GM18858 (cell line): ENCODE measurements around the gene ANGPTL2.
"Not testable (repeated sequence)": the region's sequence is repeated elsewhere in the genome, so short reads cannot be mapped to it uniquely, and the experiment has no call there.

Experiments used
- ATAC-seq: cut with Tn5 transposase; IDR thresholded peaks from one replicate; pipeline ENCODE4 v1.9.1; 2021; ENCODE audit not compliant: unreplicated experiment

ANGPTL2 gene, protein sequence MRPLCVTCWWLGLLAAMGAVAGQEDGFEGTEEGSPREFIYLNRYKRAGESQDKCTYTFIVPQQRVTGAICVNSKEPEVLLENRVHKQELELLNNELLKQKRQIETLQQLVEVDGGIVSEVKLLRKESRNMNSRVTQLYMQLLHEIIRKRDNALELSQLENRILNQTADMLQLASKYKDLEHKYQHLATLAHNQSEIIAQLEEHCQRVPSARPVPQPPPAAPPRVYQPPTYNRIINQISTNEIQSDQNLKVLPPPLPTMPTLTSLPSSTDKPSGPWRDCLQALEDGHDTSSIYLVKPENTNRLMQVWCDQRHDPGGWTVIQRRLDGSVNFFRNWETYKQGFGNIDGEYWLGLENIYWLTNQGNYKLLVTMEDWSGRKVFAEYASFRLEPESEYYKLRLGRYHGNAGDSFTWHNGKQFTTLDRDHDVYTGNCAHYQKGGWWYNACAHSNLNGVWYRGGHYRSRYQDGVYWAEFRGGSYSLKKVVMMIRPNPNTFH

DNA sequence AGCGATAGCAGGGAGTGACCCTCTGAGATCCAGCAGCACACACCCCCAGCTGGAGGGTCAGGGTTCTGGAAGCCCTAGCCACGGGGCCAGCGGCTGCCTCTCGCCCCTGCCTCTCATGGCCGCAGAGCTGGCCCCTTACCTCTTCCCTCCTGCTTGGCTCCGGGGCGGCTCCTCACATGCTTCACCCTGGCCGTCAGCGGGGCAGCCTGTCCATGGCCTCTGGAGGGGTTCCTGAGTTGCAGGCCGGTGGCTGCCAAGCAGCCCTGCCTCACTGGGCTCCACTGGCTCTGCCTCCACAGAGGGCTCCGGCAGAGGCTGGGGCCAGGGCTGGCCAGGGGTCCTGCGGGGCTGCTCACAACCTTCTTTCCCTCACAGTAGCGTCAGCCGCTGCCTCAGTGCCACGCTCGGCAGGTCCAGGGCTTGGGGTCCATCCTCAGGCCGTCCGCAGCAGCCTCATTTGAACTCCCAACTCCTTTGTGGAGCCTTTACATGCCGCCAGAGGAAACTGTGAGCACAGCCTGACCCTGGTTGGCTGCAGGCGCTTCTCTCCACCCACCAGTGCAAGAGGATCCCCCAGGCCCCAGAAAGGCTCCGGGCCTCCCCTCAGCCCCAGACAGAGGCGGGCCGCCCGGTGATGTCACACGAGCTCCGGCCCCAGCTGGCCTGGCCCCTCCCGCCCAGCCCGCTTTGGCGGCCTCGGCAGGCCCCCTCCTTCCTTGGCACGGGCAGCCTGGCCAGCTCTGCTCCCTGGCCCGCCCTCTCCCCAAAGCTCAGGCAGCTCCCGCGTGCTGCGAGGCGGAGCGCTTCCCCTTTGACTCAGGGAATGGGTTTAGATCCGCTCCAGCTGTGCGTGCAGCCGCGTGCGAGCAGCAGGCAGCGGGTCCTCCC is at the start of gene ANGPTL2:
Gene ANGPTL2 (minus strand): TSS at position 460 of the 888 bp plus-strand sequence. CDS start 13,904 bp downstream, outside the sequence.
- ATAC-seq = no peak

DNA sequence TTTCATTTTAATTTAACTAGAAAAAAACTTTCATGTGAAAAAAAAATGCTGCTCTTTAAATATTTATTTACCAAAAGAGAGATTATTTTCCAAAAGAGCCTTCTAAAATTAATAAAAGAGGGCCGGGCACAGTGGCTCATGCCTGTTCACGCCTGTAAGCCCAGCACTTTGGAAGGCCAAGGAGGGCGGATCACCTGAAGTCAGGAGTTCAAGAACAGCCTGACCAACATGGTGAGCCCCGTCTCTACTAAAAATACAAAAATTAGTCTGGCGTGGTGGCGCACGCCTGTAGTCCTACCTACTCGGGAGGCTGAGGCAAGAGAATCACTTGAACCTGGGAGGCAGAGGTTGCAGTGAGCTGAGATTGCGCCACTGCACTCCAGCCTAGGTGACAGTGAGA is 48.9 kb upstream of the ANGPTL2 start:
- not testable (repeated sequence) for ATAC-seq

DNA sequence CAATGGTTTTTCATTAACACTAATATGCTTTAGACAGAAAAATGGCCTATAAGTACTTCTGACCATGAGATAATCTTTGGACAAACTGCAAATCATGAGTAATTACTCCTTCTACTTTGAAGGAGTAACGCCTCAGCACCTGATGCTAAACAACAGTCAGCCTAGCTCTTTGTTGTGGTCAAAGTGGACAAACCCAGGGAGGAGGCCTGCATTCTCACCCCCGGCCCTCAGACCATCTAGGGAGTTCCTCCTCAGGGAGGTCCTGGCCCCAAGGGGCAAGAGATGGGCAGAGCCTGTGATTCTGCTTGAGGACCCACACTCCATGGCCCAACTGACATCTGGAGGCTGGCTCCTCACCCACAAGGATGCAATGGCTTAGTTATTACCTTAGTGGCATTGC is 48.2 kb upstream of the ANGPTL2 start:
- ATAC-seq = no peak

DNA sequence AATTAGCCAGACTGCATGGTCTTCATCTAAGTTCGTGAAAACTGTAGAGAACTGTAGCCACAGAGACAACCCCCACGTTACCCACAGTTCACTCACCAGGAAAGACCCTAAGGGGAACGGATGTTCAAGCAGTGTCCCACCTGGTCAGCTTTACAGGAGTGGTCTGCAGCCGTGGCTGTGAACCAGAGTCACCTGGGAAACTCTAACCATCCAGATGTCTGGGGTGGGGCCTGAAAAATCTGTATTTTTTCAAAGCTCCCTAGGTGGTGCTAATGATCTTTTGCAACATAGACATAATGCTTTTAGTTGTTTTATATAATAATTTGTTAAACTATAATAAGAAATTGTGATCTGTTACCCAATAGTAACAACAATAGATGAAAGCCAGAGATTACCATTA is 47.7 kb upstream of the ANGPTL2 start:
- no peak for ATAC-seq

DNA sequence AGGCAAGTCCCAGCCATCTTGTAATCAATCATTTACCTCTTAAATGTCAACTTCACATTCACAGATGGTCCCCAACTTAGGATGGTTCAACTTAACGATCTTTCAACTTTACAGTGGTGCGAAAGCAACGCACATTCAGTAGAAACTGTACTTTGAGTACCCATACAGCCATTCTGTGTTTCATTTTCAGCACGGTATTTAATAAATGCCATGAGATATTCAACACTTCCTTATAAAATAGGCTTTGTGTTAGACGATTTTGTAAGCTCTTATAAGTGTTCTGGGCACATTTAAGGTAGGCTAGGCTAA is 47.1 kb upstream of the ANGPTL2 start:
- ATAC-seq = no peak

DNA sequence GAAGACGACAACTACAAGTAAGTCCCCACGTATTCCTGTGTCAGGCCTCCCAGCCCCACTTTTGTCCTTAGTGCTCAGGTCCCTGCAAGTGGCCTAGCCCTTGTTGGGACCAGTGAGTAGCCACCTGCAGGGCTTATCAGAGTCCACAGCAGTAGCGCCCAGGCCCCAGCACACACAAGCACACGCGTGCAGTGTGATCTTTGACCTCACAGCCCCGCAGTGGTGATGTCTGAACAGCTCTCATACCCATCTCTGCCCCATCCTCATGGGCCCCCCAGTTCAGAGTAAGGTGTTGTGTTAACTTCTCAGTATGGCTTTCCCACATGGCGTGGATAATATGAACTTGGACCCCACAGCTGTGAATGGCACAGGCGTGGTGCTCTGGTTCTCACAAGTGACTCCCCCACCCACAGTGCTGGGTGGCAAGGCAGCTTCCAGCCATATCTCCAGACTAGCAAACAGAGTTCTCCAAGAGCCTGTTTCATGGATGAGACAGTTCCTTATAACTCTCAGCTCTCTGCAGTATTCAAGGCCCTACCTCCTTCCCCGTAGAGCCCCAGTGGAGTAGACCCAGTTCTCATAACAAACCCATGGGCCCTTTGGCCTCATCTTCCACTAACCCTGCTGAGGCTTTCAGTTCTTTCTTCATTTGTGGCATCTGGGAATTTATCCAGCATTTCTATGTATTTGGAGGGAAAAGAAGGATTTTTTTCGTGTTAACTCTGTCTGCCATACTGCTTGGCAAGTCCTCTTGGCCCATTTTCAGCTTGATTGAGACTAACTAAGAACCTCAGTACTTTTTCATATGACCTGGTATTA is 46.5 kb upstream of the ANGPTL2 start:
- no peak for ATAC-seq

DNA sequence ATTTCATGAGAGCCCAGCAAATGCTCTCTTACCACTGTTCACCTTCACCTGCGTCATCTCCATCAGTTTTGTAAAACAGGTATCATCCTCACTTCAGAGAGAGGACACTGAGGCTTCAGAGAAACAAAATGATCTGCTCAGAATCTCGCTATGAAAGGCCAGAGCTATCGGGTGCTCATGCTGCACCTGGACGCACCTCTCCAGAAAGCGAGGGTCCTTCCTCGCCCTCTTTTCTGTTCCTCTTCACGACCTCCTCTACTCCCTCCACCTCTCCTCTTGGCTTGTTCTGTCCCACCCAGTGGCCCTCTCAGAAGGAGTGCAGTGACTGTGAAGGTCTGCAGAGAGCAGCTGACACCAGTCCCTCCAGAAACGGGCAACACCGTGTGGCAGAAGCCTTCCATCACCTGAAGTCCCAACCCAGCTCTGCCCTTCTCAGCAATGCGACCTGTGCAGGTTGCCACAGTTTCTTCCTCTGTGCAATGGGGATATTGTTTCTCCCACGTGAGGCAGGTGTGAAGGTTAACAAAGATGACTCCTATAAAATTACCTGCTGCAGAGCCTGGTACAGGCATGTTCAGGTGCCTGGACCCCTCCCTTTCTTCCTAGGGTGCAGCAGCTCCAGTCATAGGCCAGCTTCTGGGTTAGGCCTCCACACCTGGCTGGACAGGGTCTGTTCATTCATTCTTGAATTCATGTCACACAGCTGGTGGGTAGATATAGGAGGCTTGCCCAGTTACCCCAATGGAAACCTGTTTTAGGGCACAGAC is 45.3 kb upstream of the ANGPTL2 start:
- ATAC-seq = no peak

DNA sequence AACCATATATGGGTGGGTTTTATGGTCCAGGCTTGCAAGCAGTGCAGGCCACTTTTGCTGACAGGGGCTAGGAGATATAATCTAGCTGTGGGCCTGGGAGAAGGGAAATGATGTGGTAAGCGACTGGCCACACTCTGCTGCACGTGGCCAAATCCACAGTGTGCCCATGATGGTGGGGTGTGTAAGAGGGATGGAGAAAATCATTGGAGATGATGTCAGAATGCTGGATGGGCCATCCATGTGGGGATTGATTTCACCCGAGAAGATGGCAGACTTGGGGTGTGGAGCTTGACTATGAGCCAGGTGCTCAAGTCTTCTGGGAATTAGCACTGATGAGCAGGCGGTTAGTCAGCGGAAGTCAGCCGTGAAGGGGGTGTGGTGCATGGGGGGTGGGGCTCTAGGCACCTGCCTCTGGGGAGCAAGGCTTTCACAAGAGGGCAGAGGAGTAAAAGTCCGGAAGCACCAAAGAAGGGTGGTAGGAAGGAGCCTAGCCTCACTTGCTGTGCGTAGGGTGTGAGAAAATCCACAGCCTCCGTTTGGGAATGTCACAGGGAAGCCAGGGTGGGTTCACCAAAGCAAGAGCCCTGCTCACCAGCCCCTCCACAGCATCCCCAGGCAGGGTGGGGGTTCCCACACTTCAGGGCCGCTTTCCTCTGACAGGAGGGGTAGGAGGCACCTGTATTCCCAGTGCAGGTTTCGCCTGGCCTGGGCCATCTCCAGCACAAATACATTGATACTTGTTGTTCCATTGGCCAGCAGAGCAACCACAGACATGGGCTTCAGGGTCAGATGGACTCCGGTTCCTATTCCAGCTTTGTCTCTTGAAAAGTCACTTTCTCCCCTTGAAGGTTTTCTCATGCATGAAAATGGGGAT is 44.5 kb upstream of the ANGPTL2 start:
- ATAC-seq = no peak

DNA sequence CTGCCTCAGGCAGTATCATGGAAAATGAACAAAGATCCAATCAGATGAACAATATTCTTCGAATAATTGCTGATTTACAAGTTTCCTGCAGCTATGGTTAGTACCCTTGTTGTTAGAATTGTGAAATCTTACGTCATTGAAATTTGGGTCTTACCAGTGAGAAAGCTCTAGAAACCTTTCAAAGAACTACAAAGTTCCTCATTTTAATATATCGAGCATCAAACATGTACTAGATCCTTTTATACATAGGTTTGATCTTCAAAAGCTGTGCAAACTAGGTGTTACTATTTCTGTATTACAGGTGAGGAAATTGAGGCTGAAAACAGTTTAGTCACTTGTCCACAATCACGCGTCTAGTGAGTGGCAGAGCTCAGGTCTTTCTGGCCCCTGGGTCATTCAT is 43.7 kb upstream of the ANGPTL2 start:
- ATAC-seq = no peak

DNA sequence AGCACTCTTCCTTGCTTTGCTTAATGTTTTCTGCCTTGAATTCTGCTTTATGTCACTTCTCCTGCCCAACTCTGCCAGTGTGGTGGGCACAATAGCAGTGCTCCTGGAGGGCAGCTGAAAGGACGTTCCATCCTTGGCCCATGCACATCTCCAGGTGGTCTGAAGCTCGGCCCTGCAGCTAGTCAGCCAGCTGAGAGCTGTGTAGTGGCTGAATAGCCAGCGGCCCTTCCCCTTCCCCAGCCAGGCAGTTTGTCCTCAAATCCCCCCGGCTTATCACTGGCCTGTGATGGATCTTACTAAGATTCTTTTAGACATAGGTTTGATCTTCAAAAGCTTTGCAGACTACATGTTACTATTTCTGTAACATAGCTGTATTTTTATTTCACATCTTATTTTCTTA is 42.7 kb upstream of the ANGPTL2 start:
- no peak for ATAC-seq

DNA sequence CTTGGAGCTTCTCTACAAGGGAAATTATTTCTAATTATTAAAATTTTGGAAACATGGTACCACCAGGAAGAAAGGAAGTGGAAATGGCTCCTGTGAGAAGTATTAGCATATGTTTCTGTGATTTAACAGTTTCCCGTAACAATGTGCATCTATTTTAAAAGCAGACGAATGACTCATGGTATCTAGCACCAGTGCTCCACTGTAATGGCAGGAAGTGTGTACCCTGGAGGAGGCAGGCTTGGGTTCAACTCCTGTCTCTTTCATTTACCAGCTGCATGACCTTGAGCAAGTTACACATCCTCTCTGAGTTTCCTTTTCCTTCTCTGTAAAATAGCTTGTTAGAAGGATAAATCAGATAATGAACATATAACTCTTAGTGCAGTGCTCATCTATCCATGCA is 41.0 kb upstream of the ANGPTL2 start:
- ATAC-seq = no peak

DNA sequence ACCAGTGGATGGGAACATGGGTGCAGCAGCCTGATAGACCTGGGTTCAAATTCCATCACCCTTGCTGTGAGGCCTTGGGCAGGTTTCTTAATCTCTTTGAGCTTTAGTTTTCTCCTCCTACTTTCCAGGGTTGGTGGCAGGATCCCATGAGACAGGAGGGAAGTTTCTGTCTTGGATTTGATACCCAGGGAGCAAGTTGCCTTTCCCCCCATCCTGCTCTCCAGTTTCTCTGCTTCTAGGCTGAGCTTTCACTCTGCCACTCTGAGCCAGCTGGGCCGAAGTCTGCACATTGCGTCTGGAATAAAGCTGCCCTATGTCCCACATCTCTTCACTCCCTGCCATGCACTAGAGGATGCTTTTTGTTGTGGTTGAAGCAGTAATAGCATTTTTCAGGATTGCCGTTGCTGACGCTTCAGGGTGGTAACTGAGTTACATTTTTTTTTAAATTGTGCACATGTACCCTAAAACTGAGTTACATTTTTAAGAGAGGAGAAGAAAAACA is 40.5 kb upstream of the ANGPTL2 start:
- no peak for ATAC-seq

DNA sequence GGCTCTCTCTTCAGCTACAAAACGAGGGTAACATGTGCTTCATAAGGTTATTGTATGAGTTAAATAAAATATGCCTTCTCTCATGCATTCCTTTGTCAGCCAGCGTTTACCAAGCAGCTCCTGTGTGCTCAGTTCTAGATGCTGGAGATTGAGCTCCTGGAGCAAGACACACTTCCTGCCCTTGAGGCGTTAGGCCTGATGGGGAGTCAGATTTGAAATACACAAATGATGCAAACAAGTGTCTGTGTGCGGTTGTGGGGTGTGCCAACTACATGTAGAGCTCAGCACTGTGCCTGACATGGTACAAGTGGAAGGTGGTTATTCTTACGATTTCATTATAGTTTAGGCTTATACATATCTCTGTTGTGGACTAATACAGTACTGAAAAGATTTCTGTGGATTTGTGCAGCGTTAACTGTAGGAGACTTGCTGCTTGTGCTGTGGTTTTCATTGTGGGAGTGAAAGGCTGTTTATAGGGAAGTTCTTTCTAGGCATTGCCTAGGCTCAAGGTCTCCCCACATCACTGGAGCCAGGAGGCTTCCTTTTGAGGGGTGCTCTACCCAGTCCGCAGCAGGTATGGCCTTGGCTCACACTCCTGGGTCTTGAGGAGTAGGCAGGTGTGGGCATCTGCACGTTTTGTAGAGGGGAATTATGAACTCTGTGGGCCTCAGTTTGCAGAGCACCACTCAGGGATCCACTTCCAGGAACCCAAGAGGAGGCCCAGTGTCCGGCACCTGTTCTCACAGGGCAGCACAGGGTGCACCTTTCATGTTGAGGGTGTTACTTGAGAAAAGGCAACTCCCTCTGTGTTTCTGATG is 39.8 kb upstream of the ANGPTL2 start:
- ATAC-seq = no peak

DNA sequence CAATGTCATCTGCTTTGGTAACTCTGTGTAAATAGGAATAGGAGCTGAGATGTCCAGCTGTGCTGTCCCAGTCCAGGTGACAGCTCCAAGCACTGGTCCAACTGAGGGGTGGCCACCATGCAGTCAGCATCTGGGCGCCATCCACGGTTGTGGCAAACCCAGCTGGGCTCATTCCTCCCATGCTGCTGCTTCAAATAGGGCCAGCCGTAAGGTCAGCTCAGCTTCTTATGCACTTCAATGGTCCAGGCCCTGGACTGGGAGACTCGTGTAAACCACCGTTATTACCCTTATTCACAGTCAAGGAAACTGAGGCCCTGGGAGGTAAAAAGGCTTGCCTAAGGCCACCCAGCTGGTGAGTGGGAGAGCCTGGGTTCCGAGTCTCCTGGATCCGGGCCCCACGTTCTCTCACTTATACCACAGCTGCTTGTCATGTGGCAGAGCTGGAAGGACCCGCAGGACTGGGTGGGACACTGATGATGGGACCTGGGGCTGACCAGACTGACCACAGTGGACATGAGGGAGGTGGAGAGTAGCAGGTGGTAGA is 38.7 kb upstream of the ANGPTL2 start:
- no peak for ATAC-seq

DNA sequence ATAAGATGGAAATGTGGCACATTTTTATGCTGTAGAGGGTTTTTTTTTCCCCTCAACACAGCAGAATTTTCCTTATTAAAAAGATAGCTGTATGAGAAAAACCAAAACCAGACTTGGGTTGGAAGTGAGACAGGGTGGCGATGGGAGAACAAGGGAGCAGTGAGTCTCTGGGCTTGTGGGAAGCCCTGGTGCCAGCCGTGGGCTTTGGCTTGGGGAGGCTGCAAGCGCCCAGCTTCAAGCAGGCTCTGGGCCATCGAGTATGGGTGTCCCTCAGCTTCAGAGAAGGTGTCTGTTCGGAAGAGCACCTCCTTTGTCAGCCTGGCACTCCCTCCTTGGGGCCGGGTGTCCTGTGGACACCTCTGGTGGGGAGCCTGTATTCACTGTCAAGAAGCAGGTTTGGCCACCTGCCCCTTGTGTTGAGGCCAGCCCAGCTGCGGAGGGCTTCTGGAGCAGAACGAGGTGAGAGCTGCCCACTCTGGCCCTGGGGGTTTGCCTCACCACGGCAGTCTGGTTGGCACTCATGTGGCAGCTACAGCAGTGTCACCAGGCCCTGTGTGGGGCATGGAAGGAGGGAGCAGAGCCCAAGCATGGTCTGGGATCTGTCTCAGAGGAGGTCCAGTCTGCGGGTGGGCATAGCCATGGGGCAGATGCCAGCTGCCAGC is 37.6 kb upstream of the ANGPTL2 start:
- no peak for ATAC-seq

DNA sequence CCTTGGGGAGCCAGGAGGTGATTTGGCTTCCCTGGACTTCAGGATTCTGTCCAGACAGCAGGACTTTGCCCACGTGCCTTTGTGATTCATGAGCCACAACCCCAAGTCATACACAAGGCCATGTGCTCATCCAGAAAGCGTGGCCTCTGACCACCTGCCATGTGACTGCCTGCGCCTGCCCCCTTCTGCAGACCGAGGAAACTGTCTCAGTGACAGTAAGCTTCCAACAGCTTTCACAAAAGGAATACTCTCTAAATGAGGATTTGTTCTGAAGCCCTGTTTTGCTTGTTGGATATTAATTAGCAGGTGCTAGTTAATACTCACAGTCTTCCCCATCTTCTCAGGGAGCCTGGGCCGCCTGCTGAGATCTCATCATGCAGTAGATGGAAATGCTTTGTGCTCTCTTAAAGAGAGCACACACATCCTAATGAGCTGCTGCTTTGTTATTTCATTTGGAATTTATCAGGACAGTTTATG is 36.9 kb upstream of the ANGPTL2 start:
- ATAC-seq = no peak

DNA sequence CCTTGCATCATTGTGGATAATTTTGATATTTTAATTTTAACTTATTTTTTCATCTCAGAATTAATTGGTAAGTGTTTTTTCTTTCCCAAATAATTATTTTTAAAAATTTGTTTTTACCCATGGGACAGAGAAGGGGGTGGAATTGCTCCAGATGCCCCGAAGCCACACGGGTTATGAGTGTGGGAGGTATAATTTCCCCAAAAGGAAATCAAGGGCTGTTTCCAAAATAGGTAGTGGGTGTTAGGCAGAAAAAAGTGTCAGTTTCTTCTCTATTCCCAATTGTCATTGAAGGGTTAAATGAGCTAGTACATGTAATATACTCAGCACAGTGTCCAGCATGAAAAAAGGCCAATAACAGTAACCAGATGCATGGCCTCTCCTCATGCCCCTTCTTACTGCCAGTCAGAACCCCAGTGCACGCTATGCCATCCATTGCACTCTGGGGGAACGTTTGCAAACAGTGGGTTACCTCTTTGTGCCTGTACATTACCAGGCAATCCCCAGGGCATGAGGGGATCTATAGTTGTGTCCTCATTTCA is 36.4 kb upstream of the ANGPTL2 start:
- no peak for ATAC-seq
